NCI-H2171 (cell line): ENCODE results near the gene ACSS3.
"Not testable (repeated sequence)": the region's sequence is repeated elsewhere in the genome, so short reads cannot be mapped to it uniquely, and the experiment has no call there.

Source experiments
- DNase-seq: peaks from one replicate; lab custom pipeline; 2025; lab: John Stamatoyannopoulos, UW

The ACSS3 gene

GRCh38 chr12:81077686-81078441 is at the start of gene ACSS3:
TSS of gene ACSS3 (plus strand) at chr12:81078079. CDS start at chr12:81078121, 42 bp downstream.
- no peak for DNase-seq

- DNase-seq: no peak
Measured at GRCh38 chr12:81034926-81035325, 43.0 kb upstream of the ACSS3 start.

GRCh38 chr12:81039231-81039630 is 38.6 kb upstream of the ACSS3 start:
- DNase-seq: no peak

GRCh38 chr12:81043979-81044740 is 33.7 kb upstream of the ACSS3 start:
- no peak for DNase-seq

GRCh38 chr12:81064971-81065370 is 12.9 kb upstream of the ACSS3 start:
- DNase-seq: not testable (repeated sequence)

GRCh38 chr12:81070846-81071245 is 7.0 kb upstream of the ACSS3 start:
- DNase-seq: no peak

GRCh38 chr12:81075539-81075938 is 2.3 kb upstream of the ACSS3 start:
- DNase-seq: no peak

GRCh38 chr12:81077329-81077685 is 572 bp upstream of the ACSS3 start:
- DNase-seq: no peak

GRCh38 chr12:81078469-81079196 is 754 bp downstream of the ACSS3 start:
- no peak for DNase-seq

- DNase-seq: no peak
Measured at GRCh38 chr12:81079280-81080076, 1.6 kb downstream of the ACSS3 start.

GRCh38 chr12:81080431-81080983 is 2.6 kb downstream of the ACSS3 start:
- DNase-seq: no peak

- no peak for DNase-seq
Measured at GRCh38 chr12:81081726-81082125, 3.8 kb downstream of the ACSS3 start.

- DNase-seq: no peak
Measured at GRCh38 chr12:81083018-81083417, 5.1 kb downstream of the ACSS3 start.

- no peak for DNase-seq
Measured at GRCh38 chr12:81083906-81084513, 6.1 kb downstream of the ACSS3 start.

- DNase-seq: no peak
Measured at GRCh38 chr12:81084811-81085350, 7.0 kb downstream of the ACSS3 start.

GRCh38 chr12:81085832-81086231 is 8.0 kb downstream of the ACSS3 start:
- DNase-seq: no peak

GRCh38 chr12:81086342-81086741 is 8.5 kb downstream of the ACSS3 start:
- DNase-seq: no peak

- DNase-seq: no peak
Measured at GRCh38 chr12:81088221-81088620, 10.3 kb downstream of the ACSS3 start.

- DNase-seq: no peak
Measured at GRCh38 chr12:81089412-81089811, 11.5 kb downstream of the ACSS3 start.

GRCh38 chr12:81092053-81092452 is 14.2 kb downstream of the ACSS3 start:
- no peak for DNase-seq
